ENCODE measurements around the gene ZNF516. TPM values are rescaled to one million over a fixed set of nuclear protein-coding genes. Genes with fewer than 3 reads are reported as not detected.
A peak's percentile ranks its signal among the peaks of the same experiment; 100 is the strongest.

The ZNF516 gene
- polyA plus RNA-seq, 2 of the 4 experiments (the other 2 are of a cell fraction) = 3.9 to 4.9 TPM

DNA sequence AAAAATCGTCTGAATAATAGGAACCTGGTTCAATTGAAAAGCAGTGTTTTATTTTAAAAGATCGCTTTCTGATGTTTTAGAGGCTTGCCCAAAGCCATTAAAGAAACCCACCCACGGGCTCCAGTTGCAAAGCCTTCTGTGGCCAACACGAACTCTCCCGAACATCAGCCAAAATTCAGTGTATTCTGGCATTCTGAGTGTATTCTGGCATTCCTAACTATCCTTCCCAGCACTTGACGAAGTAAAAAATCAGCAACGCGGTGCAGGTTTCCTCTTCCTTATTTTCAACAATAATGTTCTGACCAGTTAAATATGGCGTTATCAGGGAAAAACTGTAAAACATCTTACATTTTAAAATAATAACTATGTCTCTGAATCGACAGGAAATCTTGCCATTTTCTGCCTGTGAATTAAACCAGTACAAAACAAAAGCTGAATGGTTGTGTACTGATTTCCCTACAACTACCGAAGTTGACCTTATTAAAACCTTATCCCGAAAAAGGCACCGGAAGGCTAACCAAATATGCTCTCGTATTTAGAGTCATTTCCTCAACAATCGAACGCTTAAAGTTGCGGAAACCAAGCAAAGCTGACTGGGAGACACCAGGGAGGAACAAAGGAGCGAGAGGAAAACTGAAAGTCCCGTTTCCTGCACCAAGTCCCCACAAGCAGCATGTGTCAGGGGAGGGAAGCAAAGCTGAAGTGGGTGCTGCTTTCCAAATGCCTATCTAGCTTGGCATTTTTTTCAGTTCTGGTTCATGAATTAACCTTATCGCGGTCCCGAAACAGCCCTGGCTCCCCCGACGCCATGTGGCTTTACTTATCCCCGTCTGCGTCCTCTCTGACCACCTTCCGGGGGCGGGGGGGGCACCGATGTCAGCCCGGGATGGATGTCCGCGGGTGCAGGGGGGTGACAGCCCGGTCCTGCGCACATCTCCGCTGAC lies 44.3 kb downstream of the ZNF516 start:
- no peak for TF ChIP-seq GATA3 (IDR thresholded peaks at IDR 0.05; ENCODE audit: borderline replicate concordance)
- no peak for TF ChIP-seq POLR2AphosphoS2 (conservative IDR thresholded peaks at IDR 0.05; ENCODE audit: low read length)
- no peak for TF ChIP-seq TFCP2L1 (CRISPR knock-in tag; IDR thresholded peaks at IDR 0.05)
- TF ChIP-seq HOXB13 (CRISPR knock-in tag; IDR thresholded peaks at IDR 0.05; ENCODE audit: low read depth) = no peak
- TF ChIP-seq NFE2L2 (conservative IDR thresholded peaks at IDR 0.05; ENCODE audit: low read length) = no peak
- TF ChIP-seq CHD4 (IDR thresholded peaks at IDR 0.05; ENCODE audit: borderline replicate concordance) = no peak
- no peak for TF ChIP-seq KDM1A (IDR thresholded peaks at IDR 0.05; ENCODE audit: low read depth)
- TF ChIP-seq, protein P1, sequence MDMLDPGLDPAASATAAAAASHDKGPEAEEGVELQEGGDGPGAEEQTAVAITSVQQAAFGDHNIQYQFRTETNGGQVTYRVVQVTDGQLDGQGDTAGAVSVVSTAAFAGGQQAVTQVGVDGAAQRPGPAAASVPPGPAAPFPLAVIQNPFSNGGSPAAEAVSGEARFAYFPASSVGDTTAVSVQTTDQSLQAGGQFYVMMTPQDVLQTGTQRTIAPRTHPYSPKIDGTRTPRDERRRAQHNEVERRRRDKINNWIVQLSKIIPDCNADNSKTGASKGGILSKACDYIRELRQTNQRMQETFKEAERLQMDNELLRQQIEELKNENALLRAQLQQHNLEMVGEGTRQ (IDR thresholded peaks at IDR 0.05) = no peak
- TF ChIP-seq HOXA7 (CRISPR knock-in tag; IDR thresholded peaks at IDR 0.05) = no peak
- no peak for TF ChIP-seq RCOR1 (IDR thresholded peaks at IDR 0.05; ENCODE audit: low read depth, low read length)
- TF ChIP-seq RFX5 (IDR thresholded peaks at IDR 0.05) = no peak
- no peak for TF ChIP-seq RAD21 (conservative IDR thresholded peaks at IDR 0.05 in 1 of 2, IDR thresholded peaks at IDR 0.05 in 1 of 2)
- no peak for TF ChIP-seq HEYL (CRISPR knock-in tag; IDR thresholded peaks at IDR 0.05)
- no peak for TF ChIP-seq ZNF302 (CRISPR knock-in tag; IDR thresholded peaks at IDR 0.05)
- no peak for TF ChIP-seq SREBF2 (IDR thresholded peaks at IDR 0.05)
- Histone ChIP-seq H3K9me3 (no peaks in the 10 kb centered on the region), H3K4me2 (no peak overlapping the region), H3K27ac (no peak overlapping the region), H3K4me1 (peaks cover 25% of the 10 kb centered on the region), H3K4me3 (no peak overlapping the region)
- no peak for DNase-seq (ENCODE audit: low read depth in 1 of 2, low spot score in 1 of 2)
- POLR2A ChIA-PET = no interaction called here
- FAIRE-seq = no peak
- 90% methylated on average over 34 of the region's 35 CpGs for WGBS (ENCODE audit: missing lambda C conversion rate)
- CTCF ChIA-PET = interaction anchor here (1.6 kb wide), 1 partner anchor 52 kb away, joined by 4 read pairs; no protein-coding TSS in a partner anchor
- no peak for ATAC-seq

DNA sequence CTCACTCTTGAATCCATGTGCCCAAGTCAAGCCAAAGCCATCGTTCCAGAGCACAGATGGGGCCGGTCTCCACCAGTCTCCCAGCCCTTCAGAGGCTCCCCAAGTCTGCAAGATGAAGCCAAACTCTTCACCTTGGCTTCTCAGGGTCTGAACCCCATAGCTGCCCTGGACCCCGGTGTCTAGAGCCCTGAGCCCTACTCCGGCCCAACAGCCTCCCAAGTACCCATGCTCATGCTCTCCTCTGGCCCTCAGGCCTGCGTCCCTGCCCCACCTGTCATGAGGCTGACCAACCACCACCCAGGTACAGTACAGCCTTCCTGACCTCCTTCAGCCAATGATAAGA lies 46.0 kb downstream of the ZNF516 start:
- ATAC-seq (no peak), DNase-seq (ENCODE audit: low read depth in 1 of 2, low spot score in 1 of 2) (no peak), FAIRE-seq (no peak)
- Histone ChIP-seq H3K4me1 (peaks cover 31% of the 10 kb centered on the region), H3K4me2 (no peak overlapping the region), H3K4me3 (no peak overlapping the region), H3K27ac (peak overlapping the region in 1 of 2 experiments; percentile 16; a peak in 1 of 6 replicates), H3K9me3 (no peaks in the 10 kb centered on the region)
- WGBS (ENCODE audit: missing lambda C conversion rate) = 86% methylated on average over 1 of the region's 5 CpGs
- POLR2A ChIA-PET = no interaction called here
- TF ChIP-seq SMC3 (IDR thresholded peaks at IDR 0.05) (no peak), ZSCAN20 (CRISPR knock-in tag; IDR thresholded peaks at IDR 0.05) (no peak), FOSL2 (IDR thresholded peaks at IDR 0.05) (no peak), FOSL2 (CRISPR knock-in tag; IDR thresholded peaks at IDR 0.05) (no peak), MAFK (IDR thresholded peaks at IDR 0.05; ENCODE audit: partially characterized antibody) (no peak), NPAS2 (CRISPR knock-in tag; IDR thresholded peaks at IDR 0.05; ENCODE audit: borderline replicate concordance) (no peak), HOXA7 (CRISPR knock-in tag; IDR thresholded peaks at IDR 0.05) (no peak), JUNB (IDR thresholded peaks at IDR 0.05) (no peak), TFCP2L1 (CRISPR knock-in tag; IDR thresholded peaks at IDR 0.05) (no peak)
- TF ChIP-seq, protein P2, sequence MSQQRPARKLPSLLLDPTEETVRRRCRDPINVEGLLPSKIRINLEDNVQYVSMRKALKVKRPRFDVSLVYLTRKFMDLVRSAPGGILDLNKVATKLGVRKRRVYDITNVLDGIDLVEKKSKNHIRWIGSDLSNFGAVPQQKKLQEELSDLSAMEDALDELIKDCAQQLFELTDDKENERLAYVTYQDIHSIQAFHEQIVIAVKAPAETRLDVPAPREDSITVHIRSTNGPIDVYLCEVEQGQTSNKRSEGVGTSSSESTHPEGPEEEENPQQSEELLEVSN (IDR thresholded peaks at IDR 0.05; ENCODE audit: borderline replicate concordance, low read depth) = no peak
- TF ChIP-seq, protein P3, sequence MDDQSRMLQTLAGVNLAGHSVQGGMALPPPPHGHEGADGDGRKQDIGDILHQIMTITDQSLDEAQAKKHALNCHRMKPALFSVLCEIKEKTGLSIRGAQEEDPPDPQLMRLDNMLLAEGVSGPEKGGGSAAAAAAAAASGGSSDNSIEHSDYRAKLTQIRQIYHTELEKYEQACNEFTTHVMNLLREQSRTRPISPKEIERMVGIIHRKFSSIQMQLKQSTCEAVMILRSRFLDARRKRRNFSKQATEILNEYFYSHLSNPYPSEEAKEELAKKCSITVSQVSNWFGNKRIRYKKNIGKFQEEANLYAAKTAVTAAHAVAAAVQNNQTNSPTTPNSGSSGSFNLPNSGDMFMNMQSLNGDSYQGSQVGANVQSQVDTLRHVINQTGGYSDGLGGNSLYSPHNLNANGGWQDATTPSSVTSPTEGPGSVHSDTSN (IDR thresholded peaks at IDR 0.05) = no peak
- TF ChIP-seq, protein P1 (IDR thresholded peaks at IDR 0.05) = no peak
- CTCF ChIA-PET = no interaction called here

All from A549 (cell line).